ENCODE results near the gene BLCAP.
"Not testable (repeated sequence)": the region's sequence is repeated elsewhere in the genome, so short reads cannot be mapped to it uniquely, and the experiment has no call there.

The BLCAP gene

GRCh38 chr20:37554721-37555298 lies 27.1 kb upstream of the BLCAP start:
- not testable (repeated sequence) for H3K9ac ChIP-seq (ENCODE audit: low read depth, low read length); H3K36me3 ChIP-seq (ENCODE audit: insufficient read depth, low read depth, low read length); H3K4me3 ChIP-seq (ENCODE audit: low read length); H3K27ac ChIP-seq (ENCODE audit: low read length); H3K9me3 ChIP-seq (ENCODE audit: insufficient read depth, low read depth, low read length); H3K27me3 ChIP-seq (ENCODE audit: insufficient read depth, low read length); H3K4me1 ChIP-seq (ENCODE audit: insufficient read depth, low read length)

GRCh38 chr20:37552415-37552814 lies 24.7 kb upstream of the BLCAP start:
- no peaks in the 10 kb centered on the region for H3K27me3 ChIP-seq (ENCODE audit: insufficient read depth, low read length)
- no peak overlapping the region for H3K27ac ChIP-seq (ENCODE audit: low read length)

GRCh38 chr20:37551660-37552059 lies 24.0 kb upstream of the BLCAP start:
- not testable (repeated sequence) for H3K27ac ChIP-seq (ENCODE audit: low read length)

More at GRCh38 chr20:37552415-37552814, 24.7 kb upstream of the BLCAP start:
- H3K36me3 ChIP-seq (ENCODE audit: insufficient read depth, low read depth, low read length), result no peaks in the 10 kb centered on the region
- no peak overlapping the region for H3K9ac ChIP-seq (ENCODE audit: low read depth, low read length)
- H3K4me1 ChIP-seq (ENCODE audit: insufficient read depth, low read length), result peaks cover 5% of the 10 kb centered on the region; the same call in 1 of the 2 replicates
- H3K9me3 ChIP-seq (ENCODE audit: insufficient read depth, low read depth, low read length), result no peaks in the 10 kb centered on the region
- no peak overlapping the region for H3K4me3 ChIP-seq (ENCODE audit: low read length)

GRCh38 chr20:37550101-37550920 lies 22.6 kb upstream of the BLCAP start:
- not testable (repeated sequence) for H3K4me1 ChIP-seq (ENCODE audit: insufficient read depth, low read length); H3K4me3 ChIP-seq (ENCODE audit: low read length); H3K27ac ChIP-seq (ENCODE audit: low read length); H3K9me3 ChIP-seq (ENCODE audit: insufficient read depth, low read depth, low read length); H3K27me3 ChIP-seq (ENCODE audit: insufficient read depth, low read length); H3K9ac ChIP-seq (ENCODE audit: low read depth, low read length); H3K36me3 ChIP-seq (ENCODE audit: insufficient read depth, low read depth, low read length)

More at GRCh38 chr20:37551660-37552059, 24.0 kb upstream of the BLCAP start:
- H3K27me3 ChIP-seq (ENCODE audit: insufficient read depth, low read length); H3K4me3 ChIP-seq (ENCODE audit: low read length); H3K4me1 ChIP-seq (ENCODE audit: insufficient read depth, low read length); H3K9ac ChIP-seq (ENCODE audit: low read depth, low read length); H3K36me3 ChIP-seq (ENCODE audit: insufficient read depth, low read depth, low read length); H3K9me3 ChIP-seq (ENCODE audit: insufficient read depth, low read depth, low read length): not testable (repeated sequence)

- no peaks in the 10 kb centered on the region for H3K36me3 ChIP-seq (ENCODE audit: insufficient read depth, low read depth, low read length)
- H3K4me1 ChIP-seq (ENCODE audit: insufficient read depth, low read length), result peaks cover 5% of the 10 kb centered on the region; the same call in 1 of the 2 replicates
These were observed 20.2 kb upstream of the BLCAP start for GRCh38 chr20:37547912-37548311.

GRCh38 chr20:37545516-37545915 lies 17.8 kb upstream of the BLCAP start:
- H3K9ac ChIP-seq (ENCODE audit: low read depth, low read length), result no peak overlapping the region
- no peak overlapping the region for H3K27ac ChIP-seq (ENCODE audit: low read length)
- no peak overlapping the region for H3K4me3 ChIP-seq (ENCODE audit: low read length)
- H3K9me3 ChIP-seq (ENCODE audit: insufficient read depth, low read depth, low read length), result no peaks in the 10 kb centered on the region
- no peaks in the 10 kb centered on the region for H3K27me3 ChIP-seq (ENCODE audit: insufficient read depth, low read length)
- peaks cover 5% of the 10 kb centered on the region; the same call in 1 of the 2 replicates for H3K4me1 ChIP-seq (ENCODE audit: insufficient read depth, low read length)
- H3K36me3 ChIP-seq (ENCODE audit: insufficient read depth, low read depth, low read length), result no peaks in the 10 kb centered on the region

More at GRCh38 chr20:37547912-37548311, 20.2 kb upstream of the BLCAP start:
- Histone ChIP-seq H3K27me3 (ENCODE audit: insufficient read depth, low read length) (no peaks in the 10 kb centered on the region), H3K4me3 (ENCODE audit: low read length) (no peak overlapping the region), H3K9me3 (ENCODE audit: insufficient read depth, low read depth, low read length) (no peaks in the 10 kb centered on the region), H3K9ac (ENCODE audit: low read depth, low read length) (no peak overlapping the region), H3K27ac (ENCODE audit: low read length) (no peak overlapping the region)

- no peaks in the 10 kb centered on the region for H3K36me3 ChIP-seq (ENCODE audit: insufficient read depth, low read depth, low read length)
- no peaks in the 10 kb centered on the region for H3K9me3 ChIP-seq (ENCODE audit: insufficient read depth, low read depth, low read length)
- no peak overlapping the region for H3K27ac ChIP-seq (ENCODE audit: low read length)
- no peaks in the 10 kb centered on the region for H3K4me1 ChIP-seq (ENCODE audit: insufficient read depth, low read length)
- no peak overlapping the region for H3K4me3 ChIP-seq (ENCODE audit: low read length)
- no peak overlapping the region for H3K9ac ChIP-seq (ENCODE audit: low read depth, low read length)
- H3K27me3 ChIP-seq (ENCODE audit: insufficient read depth, low read length), result no peaks in the 10 kb centered on the region
These were observed 16.7 kb upstream of the BLCAP start for GRCh38 chr20:37544386-37544785.

GRCh38 chr20:37543828-37544227 lies 16.2 kb upstream of the BLCAP start:
- H3K4me3 ChIP-seq (ENCODE audit: low read length), result no peak overlapping the region
- no peak overlapping the region for H3K9ac ChIP-seq (ENCODE audit: low read depth, low read length)
- no peaks in the 10 kb centered on the region for H3K27me3 ChIP-seq (ENCODE audit: insufficient read depth, low read length)
- H3K36me3 ChIP-seq (ENCODE audit: insufficient read depth, low read depth, low read length), result no peaks in the 10 kb centered on the region
- H3K9me3 ChIP-seq (ENCODE audit: insufficient read depth, low read depth, low read length), result no peaks in the 10 kb centered on the region
- H3K4me1 ChIP-seq (ENCODE audit: insufficient read depth, low read length), result no peaks in the 10 kb centered on the region
- H3K27ac ChIP-seq (ENCODE audit: low read length), result no peak overlapping the region

GRCh38 chr20:37542281-37542680 lies 14.6 kb upstream of the BLCAP start:
- no peak overlapping the region for H3K9ac ChIP-seq (ENCODE audit: low read depth, low read length)
- no peak overlapping the region for H3K4me3 ChIP-seq (ENCODE audit: low read length)
- H3K27me3 ChIP-seq (ENCODE audit: insufficient read depth, low read length), result no peaks in the 10 kb centered on the region
- H3K27ac ChIP-seq (ENCODE audit: low read length), result no peak overlapping the region
- H3K9me3 ChIP-seq (ENCODE audit: insufficient read depth, low read depth, low read length), result no peaks in the 10 kb centered on the region
- no peaks in the 10 kb centered on the region for H3K36me3 ChIP-seq (ENCODE audit: insufficient read depth, low read depth, low read length)
- H3K4me1 ChIP-seq (ENCODE audit: insufficient read depth, low read length), result no peaks in the 10 kb centered on the region

GRCh38 chr20:37541326-37541725 lies 13.7 kb upstream of the BLCAP start:
- no peak overlapping the region for H3K4me3 ChIP-seq (ENCODE audit: low read length)
- no peaks in the 10 kb centered on the region for H3K4me1 ChIP-seq (ENCODE audit: insufficient read depth, low read length)
- H3K27me3 ChIP-seq (ENCODE audit: insufficient read depth, low read length), result no peaks in the 10 kb centered on the region
- no peak overlapping the region for H3K9ac ChIP-seq (ENCODE audit: low read depth, low read length)
- no peaks in the 10 kb centered on the region for H3K9me3 ChIP-seq (ENCODE audit: insufficient read depth, low read depth, low read length)
- no peak overlapping the region for H3K27ac ChIP-seq (ENCODE audit: low read length)
- no peaks in the 10 kb centered on the region for H3K36me3 ChIP-seq (ENCODE audit: insufficient read depth, low read depth, low read length)

GRCh38 chr20:37540838-37541237 lies 13.2 kb upstream of the BLCAP start:
- not testable (repeated sequence) for H3K4me1 ChIP-seq (ENCODE audit: insufficient read depth, low read length); H3K27ac ChIP-seq (ENCODE audit: low read length); H3K36me3 ChIP-seq (ENCODE audit: insufficient read depth, low read depth, low read length); H3K9ac ChIP-seq (ENCODE audit: low read depth, low read length); H3K9me3 ChIP-seq (ENCODE audit: insufficient read depth, low read depth, low read length); H3K27me3 ChIP-seq (ENCODE audit: insufficient read depth, low read length); H3K4me3 ChIP-seq (ENCODE audit: low read length)

GRCh38 chr20:37540001-37540400 lies 12.3 kb upstream of the BLCAP start:
- Histone ChIP-seq H3K27ac (ENCODE audit: low read length) (no peak overlapping the region), H3K4me3 (ENCODE audit: low read length) (no peak overlapping the region), H3K36me3 (ENCODE audit: insufficient read depth, low read depth, low read length) (no peaks in the 10 kb centered on the region), H3K27me3 (ENCODE audit: insufficient read depth, low read length) (no peaks in the 10 kb centered on the region), H3K9me3 (ENCODE audit: insufficient read depth, low read depth, low read length) (no peaks in the 10 kb centered on the region), H3K4me1 (ENCODE audit: insufficient read depth, low read length) (no peaks in the 10 kb centered on the region), H3K9ac (ENCODE audit: low read depth, low read length) (no peak overlapping the region)

All from iPS-20b (cell line).